ENCODE results near the gene RFNG. TPM values are rescaled to one million over a fixed set of nuclear protein-coding genes. Genes with fewer than 3 reads are reported as not detected.

Gene RFNG
- total and polyA plus RNA-seq, 2 of the 13 experiments (the other 11 are each of a cell fraction or from before 2014, with no cell fraction given): 61.4 to 64.0 TPM

- Histone ChIP-seq H2AFZ (ENCODE audit: low read length) (no peak overlapping the region), H3K9ac (ENCODE audit: insufficient read depth, low read depth, low read length) (no peak overlapping the region), H3K4me1 (ENCODE audit: insufficient read depth, low read length) (peaks cover 72% of the 10 kb centered on the region), H3K27ac (ENCODE audit: extremely low read length, insufficient read depth, low read length) (peak overlapping the region; percentile 16), H3K36me3 (replicated peaks in 1 of 2; ENCODE audit: control insufficient read depth in 1 of 2, insufficient read depth in 2 of 2, low read length in 2 of 2) (peaks cover 35 to 44% of the 10 kb centered on the region in 2 experiments), H4K20me1 (ENCODE audit: insufficient read depth, low read length) (no peaks in the 10 kb centered on the region), H3K4me3 (replicated peaks in 1 of 3; ENCODE audit: insufficient read depth in 1 of 3, low read depth in 2 of 3, low read length in 3 of 3) (no peak overlapping the region), H3K4me2 (ENCODE audit: low read depth, low read length) (no peak overlapping the region), H3K9me3 (ENCODE audit: low read length) (no peaks in the 10 kb centered on the region), H3K79me2 (ENCODE audit: insufficient read depth, low read length) (peaks cover 44% of the 10 kb centered on the region), H3K27me3 (ENCODE audit: control insufficient read depth in 1 of 2, insufficient read depth in 2 of 2, low read length in 2 of 2) (no peaks in the 10 kb centered on the region)
- TF ChIP-seq ZNF564 (CRISPR knock-in tag; IDR thresholded peaks at IDR 0.05) (no peak), RELA (CRISPR knock-in tag; IDR thresholded peaks at IDR 0.05) (no peak), CREM (IDR thresholded peaks at IDR 0.05) (no peak), CREM (CRISPR knock-in tag; IDR thresholded peaks at IDR 0.05) (no peak), HNRNPLL (IDR thresholded peaks at IDR 0.05; ENCODE audit: low read depth, low read length, poor library complexity, severe bottlenecking) (peak; percentile 29), NBN (conservative IDR thresholded peaks at IDR 0.05) (no peak), RBFOX2 (IDR thresholded peaks at IDR 0.05; ENCODE audit: low read depth, low read length) (peak; percentile 42), SAP130 (CRISPR knock-in tag; IDR thresholded peaks at IDR 0.05; ENCODE audit: low read depth) (no peak), ETV5 (CRISPR knock-in tag; IDR thresholded peaks at IDR 0.05; ENCODE audit: borderline replicate concordance) (no peak), GABPB1 (CRISPR knock-in tag; IDR thresholded peaks at IDR 0.05) (0 out of 2 replicates have a peak, but pooled peaks have one; percentile 20), STAG1 (CRISPR knock-in tag; IDR thresholded peaks at IDR 0.05) (no peak), PCBP1 (IDR thresholded peaks at IDR 0.05; ENCODE audit: borderline replicate concordance, low read depth, low read length) (0 out of 2 replicates have a peak, but pooled peaks have one; percentile 25)
- ATAC-seq: no peak
- no peak for FAIRE-seq
- BruUV-seq (replicated peaks): TSS peak; percentile 27
- DNase-seq (ENCODE audit: low spot score): no peak
- POLR2A ChIA-PET: interaction anchor here (0.7 kb wide), 1 partner anchor 11 kb away, joined by 3 read pairs; no protein-coding TSS in a partner anchor
- CTCF ChIA-PET (ENCODE audit: low intra/inter-chr PET ratio, low total read pairs): no interaction called here
- intact Hi-C loops (cut with micrococcal nuclease; ENCODE audit: unreplicated experiment): no loop called here
- 98% methylated on average over 18 of the region's 24 CpGs for WGBS (ENCODE audit: low lambda C conversion rate)
- in situ Hi-C loops (cut with HindIII; ENCODE audit: extremely low pct_ligation_motif_present, low pct_unique_long_range_greater_than_20kb): no loop called here
Observed at GRCh38 chr17:82006468-82007227, 45.0 kb downstream of the RFNG start.
